ENCODE data around the gene MAP4K4.

Gene MAP4K4

GRCh38 chr2:101723371-101724124, 26.0 kb downstream of the MAP4K4 start:
- DNase-seq (ENCODE audit: low read depth): no peak

GRCh38 chr2:101724125-101724474, 26.6 kb downstream of the MAP4K4 start:
- no peak for DNase-seq (ENCODE audit: low read depth)

- DNase-seq (ENCODE audit: low read depth): no peak
Observed at GRCh38 chr2:101725038-101725437, 27.5 kb downstream of the MAP4K4 start.

- DNase-seq (ENCODE audit: low read depth): no peak
Observed at GRCh38 chr2:101725515-101726192, 28.1 kb downstream of the MAP4K4 start.

- no peak for DNase-seq (ENCODE audit: low read depth)
Observed at GRCh38 chr2:101728865-101729264, 31.4 kb downstream of the MAP4K4 start.

GRCh38 chr2:101729521-101730190, 32.1 kb downstream of the MAP4K4 start:
- DNase-seq (ENCODE audit: low read depth): no peak

GRCh38 chr2:101731221-101732054, 33.9 kb downstream of the MAP4K4 start:
- no peak for DNase-seq (ENCODE audit: low read depth)

GRCh38 chr2:101732199-101732598, 34.7 kb downstream of the MAP4K4 start:
- no peak for DNase-seq (ENCODE audit: low read depth)

GRCh38 chr2:101732773-101733256, 35.3 kb downstream of the MAP4K4 start:
- DNase-seq (ENCODE audit: low read depth): no peak

- DNase-seq (ENCODE audit: low read depth): no peak
Observed at GRCh38 chr2:101733257-101733993, 35.9 kb downstream of the MAP4K4 start.

- DNase-seq (ENCODE audit: low read depth): no peak
Observed at GRCh38 chr2:101734505-101735165, 37.1 kb downstream of the MAP4K4 start.

GRCh38 chr2:101735166-101735533, 37.6 kb downstream of the MAP4K4 start:
- no peak for DNase-seq (ENCODE audit: low read depth)

GRCh38 chr2:101736233-101736632, 38.7 kb downstream of the MAP4K4 start:
- no peak for DNase-seq (ENCODE audit: low read depth)

GRCh38 chr2:101736861-101737291, 39.4 kb downstream of the MAP4K4 start:
- DNase-seq (ENCODE audit: low read depth): no peak

GRCh38 chr2:101737478-101738255, 40.2 kb downstream of the MAP4K4 start:
- no peak for DNase-seq (ENCODE audit: low read depth)

GRCh38 chr2:101738649-101739048, 41.1 kb downstream of the MAP4K4 start:
- no peak for DNase-seq (ENCODE audit: low read depth)

GRCh38 chr2:101740555-101740964, 43.1 kb downstream of the MAP4K4 start:
- no peak for DNase-seq (ENCODE audit: low read depth)

- DNase-seq (ENCODE audit: low read depth): no peak
Observed at GRCh38 chr2:101741775-101742520, 44.4 kb downstream of the MAP4K4 start.

- no peak for DNase-seq (ENCODE audit: low read depth)
Observed at GRCh38 chr2:101742547-101742946, 45.0 kb downstream of the MAP4K4 start.
